Panc1 (cell line): ENCODE results near the gene NSRP1. TPM values are rescaled to one million over a fixed set of nuclear protein-coding genes. Genes with fewer than 3 reads are reported as not detected.
A peak's percentile ranks its signal among the peaks of the same experiment; 100 is the strongest.

Experiments used
- ATAC-seq: fragments of 200-7000 bp; cut with Tn5 transposase; 2 replicates; pipeline ENCODE4 v1.9.1; 2020; ENCODE audit warnings: mild to moderate bottlenecking, moderate library complexity
- BruUV-seq: library from RNA; stranded (reverse); fragments of 400-500 nt; replicated peaks from 2 replicates; lab custom pipeline; 2021; lab: Mats Ljungman, UMichigan
- CTCF ChIA-PET: fragments of 300-600 bp; sonication (Branson Sonifier 250); formaldehyde crosslinking; loops from one replicate; lab custom pipeline; 2022; ENCODE audit warnings: antibody characterized with exemption; lab: Charles Lee
- POLR2A ChIA-PET: fragments of 300-600 bp; sonication (Branson Sonifier 250); formaldehyde crosslinking; loops from one replicate; lab custom pipeline; 2022; ENCODE audit warnings: antibody characterized with exemption; lab: Charles Lee
- DNase-seq: peaks from one replicate; pipeline ENCODE4 v3.0.0-alpha.2; 2010; ENCODE audit warnings: low read depth, low spot score
- H3K27ac ChIP-seq: 2 replicates; pipeline ENCODE4 v1.5.1; 2011; ENCODE audit warnings: mild to moderate bottlenecking, low read length, inconsistent platforms
- H3K27me3 ChIP-seq: fragments of 200-500 bp; sonication (Bioruptor generic); 2 replicates; pipeline ENCODE4 v1.6.0; 2014; ENCODE audit warnings: low read length, inconsistent platforms; ENCODE audit not compliant: control insufficient read depth, insufficient read depth
- H3K36me3 ChIP-seq: fragments of 200-500 bp; sonication (Bioruptor generic); 2 replicates; pipeline ENCODE4 v1.5.1; 2014; ENCODE audit warnings: inconsistent platforms, mild to moderate bottlenecking, low read length, moderate library complexity; ENCODE audit not compliant: control insufficient read depth, insufficient read depth
- H3K4me1 ChIP-seq: 2 replicates; pipeline ENCODE4 v1.5.1; 2011; ENCODE audit warnings: inconsistent platforms, mild to moderate bottlenecking, low read length, moderate library complexity; ENCODE audit not compliant: control insufficient read depth, insufficient read depth
- H3K4me3 ChIP-seq, 2 experiments: 2 replicates each; pipeline ENCODE4 v1.5.1; 2011 to 2012; ENCODE audit warnings: low read depth in 2 of 2, low read length in 2 of 2, mild to moderate bottlenecking in 2 of 2, inconsistent platforms in 1 of 2, moderate library complexity in 1 of 2
- H3K9me3 ChIP-seq: fragments of 200-500 bp; sonication (Bioruptor generic); 2 replicates; pipeline ENCODE4 v1.5.1; 2014; ENCODE audit warnings: low read depth, mild to moderate bottlenecking, inconsistent platforms, low read length, moderate library complexity; ENCODE audit not compliant: control insufficient read depth, insufficient read depth
- CTCF ChIP-seq: fragments of 450-650 bp; IDR thresholded peaks from 2 replicates; pipeline ENCODE4 v1.5.1; 2017; ENCODE audit warnings: mild to moderate bottlenecking
- POLR2AphosphoS5 ChIP-seq: IDR thresholded peaks from 2 replicates; pipeline ENCODE4 v1.6.1; 2012; ENCODE audit warnings: mild to moderate bottlenecking, low read depth, low read length, moderate library complexity
- REST ChIP-seq, 2 experiments: IDR thresholded peaks; 2 replicates each; pipeline ENCODE4 v1.6.1; 2011 to 2012; ENCODE audit warnings: low read depth in 2 of 2, control low read depth in 1 of 2, low read length in 1 of 2, mild to moderate bottlenecking in 1 of 2, moderate library complexity in 1 of 2; ENCODE audit not compliant: insufficient read depth in 1 of 2
- SIN3A ChIP-seq: IDR thresholded peaks from 2 replicates; pipeline ENCODE4 v1.6.1; 2012; ENCODE audit warnings: low read depth, mild to moderate bottlenecking, low read length, moderate library complexity, borderline replicate concordance; ENCODE audit not compliant: insufficient read depth
- TCF7L2 ChIP-seq: IDR thresholded peaks from 2 replicates; pipeline ENCODE4 v1.6.1; 2011; ENCODE audit warnings: mild to moderate bottlenecking, low read depth, low read length, inconsistent platforms
- in situ Hi-C: cut with HindIII; loops from 2 replicates; pipeline ENCODE4 v1.10.0; 2016; ENCODE audit warnings: low sequenced_read_pairs, low pct_unique_long_range_greater_than_20kb
- intact Hi-C: fragments of 100-400 bp; cut with micrococcal nuclease; formaldehyde crosslinking; loops from one replicate; pipeline ENCODE4 v1.10.0; 2022; ENCODE audit not compliant: unreplicated experiment
- total RNA-seq: library from RNA; stranded (reverse); gene quantifications from one replicate; pipeline ENCODE4 v1.2.1, GENCODE V29; 2021; ENCODE audit not compliant: unreplicated experiment

The NSRP1 gene
- total RNA-seq, 1 experiment from 2014 or later, result 30.5 TPM

- no peaks in the 10 kb centered on the region for H3K9me3 ChIP-seq
- H3K36me3 ChIP-seq, result peaks cover 29% of the 10 kb centered on the region
- DNase-seq, result no peak
- H3K4me1 ChIP-seq, result no peaks in the 10 kb centered on the region
- no peak for TF ChIP-seq SIN3A
- TF ChIP-seq TCF7L2, result no peak
- no peak for TF ChIP-seq CTCF
- TF ChIP-seq REST (IDR thresholded peaks at IDR 0.05; ENCODE audit: insufficient read depth in 1 of 2, low read depth in 2 of 2, low read length in 1 of 2), result no peak
- TF ChIP-seq POLR2AphosphoS5, result no peak; the same call in 1 of the 2 replicates
- no peak overlapping the region for H3K4me3 ChIP-seq
- ATAC-seq, result no peak
- intact Hi-C loops (no loop called here), in situ Hi-C loops (no loop called here)
- ChIA-PET POLR2A (no interaction called here), CTCF (no interaction called here)
- H3K27me3 ChIP-seq, result no peaks in the 10 kb centered on the region
- H3K27ac ChIP-seq, result no peak overlapping the region
- no TSS peak for BruUV-seq
These were observed 71.8 kb downstream of the NSRP1 start for GRCh38 chr17:30188211-30188939.

GRCh38 chr17:30191072-30191471 lies 74.5 kb downstream of the NSRP1 start:
- TF ChIP-seq REST (IDR thresholded peaks at IDR 0.05; ENCODE audit: insufficient read depth in 1 of 2, low read depth in 2 of 2, low read length in 1 of 2) (no peak), POLR2AphosphoS5 (no peak), CTCF (no peak), SIN3A (no peak), TCF7L2 (no peak)
- ChIA-PET POLR2A (no interaction called here), CTCF (interaction anchor here (0.6 kb wide), 1 partner anchor 49 kb away, joined by 3 read pairs; no protein-coding TSS in a partner anchor)
- no peak overlapping the region for H3K4me3 ChIP-seq
- no TSS peak for BruUV-seq
- ATAC-seq, result 0 out of 2 replicates have a peak, but pooled peaks have one; percentile 33
- peaks cover 2% of the 10 kb centered on the region; the same call in 1 of the 2 replicates for H3K27me3 ChIP-seq
- H3K27ac ChIP-seq, result no peak overlapping the region
- H3K9me3 ChIP-seq, result no peaks in the 10 kb centered on the region
- no peaks in the 10 kb centered on the region for H3K4me1 ChIP-seq
- intact Hi-C loops (no loop called here), in situ Hi-C loops (no loop called here)
- peaks cover 11% of the 10 kb centered on the region for H3K36me3 ChIP-seq
- DNase-seq, result no peak
